Measurements from ENCODE around the gene RAB11FIP3. TPM values are rescaled to one million over a fixed set of nuclear protein-coding genes. Genes with fewer than 3 reads are reported as not detected.

Gene RAB11FIP3
- total and polyA plus RNA-seq, 9 of the 15 experiments (the other 6 are each of a cell fraction or from before 2014, with no cell fraction given) = 0.46 to 13.1 (median 4.3) TPM

DNA sequence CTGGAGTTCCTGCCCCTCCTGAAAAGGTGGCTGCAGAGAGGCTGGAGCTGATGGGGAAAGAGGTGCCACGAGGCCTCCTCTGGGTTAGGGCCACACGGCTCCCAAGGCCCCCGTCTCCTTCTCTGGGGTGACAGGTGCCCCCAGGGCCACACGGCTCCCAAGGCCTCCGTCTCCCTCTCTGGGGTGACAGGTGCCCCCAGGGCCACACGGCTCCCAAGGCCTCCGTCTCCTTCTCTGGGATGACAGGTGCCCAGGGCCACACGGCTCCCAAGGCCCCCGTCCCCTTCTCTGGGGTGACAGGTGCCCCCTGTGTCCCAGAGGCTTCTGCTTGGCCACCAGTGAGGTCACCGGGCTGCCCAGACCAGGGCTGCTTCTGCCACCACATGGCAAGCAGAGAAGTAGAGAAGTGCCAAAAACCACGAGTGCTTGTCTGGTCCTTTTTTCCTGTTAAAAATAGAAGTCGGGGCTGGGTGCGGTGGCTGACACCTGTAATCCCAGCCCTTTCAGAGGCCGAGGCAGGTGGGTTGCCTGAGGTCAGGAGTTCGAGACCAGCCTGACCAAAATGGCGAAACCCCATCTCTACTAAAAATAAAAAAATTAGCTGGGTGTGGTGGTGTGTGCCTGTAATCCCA is 106.2 kb downstream of the RAB11FIP3 start:
- TF ChIP-seq POLR2H (tag; IDR thresholded peaks at IDR 0.05; ENCODE audit: low read depth) (no peak), POLR2G (IDR thresholded peaks at IDR 0.05; ENCODE audit: low read depth, low read length) (0 out of 2 replicates have a peak, but pooled peaks have one; percentile 29), NR2C1 (IDR thresholded peaks at IDR 0.05) (no peak), NR2C1 (tag; IDR thresholded peaks at IDR 0.05) (no peak)
- BruUV-seq (replicated peaks) = no TSS peak
- FAIRE-seq (no peak), ATAC-seq (no peak), DNase-seq (ENCODE audit: extremely low read depth in 1 of 4, low spot score in 3 of 4) (no peak)
- Histone ChIP-seq H3K79me2 (ENCODE audit: control insufficient read depth, insufficient read depth, low read length) (peaks cover 95% of the 10 kb centered on the region), H3K36me3 (ENCODE audit: control insufficient read depth, insufficient read depth, low read length) (peaks cover 47% of the 10 kb centered on the region; the same call in 1 of the 3 replicates), H3K9ac (ENCODE audit: insufficient read depth in 1 of 2, low read depth in 2 of 2, low read length in 2 of 2) (peak overlapping the region in 1 of 2 experiments; percentile 57; a peak in 2 of 4 replicates), H4K20me1 (replicated peaks; ENCODE audit: control insufficient read depth, insufficient read depth, low read length) (peaks cover 16% of the 10 kb centered on the region), H3K4me1 (replicated peaks in 1 of 2; ENCODE audit: control insufficient read depth in 2 of 2, insufficient read depth in 2 of 2, low read length in 2 of 2) (peaks cover 14 to 77% of the 10 kb centered on the region in 2 experiments), H3K4me3 (no peak overlapping the region), H2AFZ (ENCODE audit: low read depth, low read length) (no peak overlapping the region), H3K9me1 (ENCODE audit: control insufficient read depth, insufficient read depth, low read length) (peaks cover 15% of the 10 kb centered on the region), H3K27ac (ENCODE audit: extremely low read depth, low read depth, low read length) (no peak overlapping the region), H3K27me3 (ENCODE audit: control insufficient read depth in 2 of 2, insufficient read depth in 2 of 2, low read length in 2 of 2) (no peaks in the 10 kb centered on the region), H3K9me3 (replicated peaks; ENCODE audit: control insufficient read depth, insufficient read depth, low read depth, low read length) (no peaks in the 10 kb centered on the region), H3K4me2 (ENCODE audit: insufficient read depth, low read length) (no peak overlapping the region)
- ChIA-PET POLR2A (interaction anchor here (0.8 to 1.0 kb wide), 2 partner anchors 91 to 132 kb away, joined by 3 read pairs; no protein-coding TSS in a partner anchor), CTCF (ENCODE audit: low intra/inter-chr PET ratio) (no interaction called here)
- WGBS (ENCODE audit: insufficient coverage, low coverage, missing lambda C conversion rate) = 87% methylated on average over 8 of the region's 16 CpGs
- intact Hi-C loops (cut with micrococcal nuclease) = no loop called here
- in situ Hi-C loops (cut with MboI) = no loop called here

Data from K562 (cell line).